Fibroblast of lung (primary cell): ENCODE data around the gene GPC3. TPM values are rescaled to one million over a fixed set of nuclear protein-coding genes. Genes with fewer than 3 reads are reported as not detected.

Experiments used
- DNase-seq, 2 donors: peaks; one replicate each; pipeline versions ENCODE4 v3.0.0 to v3.0.0-alpha.2; 2010; ENCODE audit warnings: low read depth in 2 of 2
- H2AFZ ChIP-seq: 2 replicates; pipeline ENCODE4 v1.5.1; 2012; ENCODE audit warnings: low read length, control low read depth, inconsistent platforms
- H3K27ac ChIP-seq: 2 replicates; pipeline ENCODE4 v1.5.1; 2011; ENCODE audit warnings: low read length, control low read depth; ENCODE audit not compliant: insufficient read depth
- H3K27me3 ChIP-seq: 2 replicates; pipeline ENCODE4 v1.5.1; 2011; ENCODE audit warnings: mild to moderate bottlenecking, low read length; ENCODE audit not compliant: control insufficient read depth, insufficient read depth
- H3K36me3 ChIP-seq: 2 replicates; pipeline ENCODE4 v1.5.1; 2011; ENCODE audit warnings: low read length; ENCODE audit not compliant: control insufficient read depth, insufficient read depth
- H3K4me1 ChIP-seq: 2 replicates; pipeline ENCODE4 v1.5.1; 2011; ENCODE audit warnings: low read length; ENCODE audit not compliant: control insufficient read depth, insufficient read depth; ENCODE audit errors: extremely low read depth
- H3K4me2 ChIP-seq: 2 replicates; pipeline ENCODE4 v1.5.1; 2011; ENCODE audit warnings: low read length, control low read depth; ENCODE audit not compliant: insufficient read depth; ENCODE audit errors: extremely low read depth
- H3K4me3 ChIP-seq, 4 experiments: fragments of 200-600 bp in 1 of 4; sonication (generic) in 1 of 4; replicated peaks in 1 of 4; 2 replicates each; pipeline ENCODE4 v1.5.1; 2011 to 2016; ENCODE audit warnings: low read length in 4 of 4, low read depth in 3 of 4, mild to moderate bottlenecking in 3 of 4, control low read depth in 2 of 4, inconsistent platforms in 1 of 4, mixed read lengths in 1 of 4; ENCODE audit not compliant: insufficient read depth in 1 of 4; ENCODE audit errors: control extremely low read depth in 1 of 4
- H3K79me2 ChIP-seq: 2 replicates; pipeline ENCODE4 v1.5.1; 2012; ENCODE audit warnings: mild to moderate bottlenecking, low read length, inconsistent platforms; ENCODE audit not compliant: control insufficient read depth, insufficient read depth
- H3K9ac ChIP-seq: 2 replicates; pipeline ENCODE4 v1.5.1; 2011; ENCODE audit warnings: mild to moderate bottlenecking, low read length, control low read depth; ENCODE audit not compliant: insufficient read depth
- H3K9me3 ChIP-seq: 2 replicates; pipeline ENCODE4 v1.5.1; 2012; ENCODE audit warnings: low read depth, low read length; ENCODE audit not compliant: control insufficient read depth, insufficient read depth
- H4K20me1 ChIP-seq: 2 replicates; pipeline ENCODE4 v1.5.1; 2011; ENCODE audit warnings: low read length; ENCODE audit not compliant: control insufficient read depth, insufficient read depth; ENCODE audit errors: extremely low read depth
- EZH2 ChIP-seq: IDR thresholded peaks from 2 replicates; pipeline ENCODE4 v1.5.1; 2012; ENCODE audit warnings: low read length, control low read depth, mild to moderate bottlenecking; ENCODE audit errors: missing control alignments
- polyA minus RNA-seq: library from RNA; depleted of rRNA, polyadenylated mRNA; stranded (reverse); fragments of >200 nt; gene quantifications from 2 replicates; pipeline ENCODE4 v1.2.3, GENCODE V29; 2011; ENCODE audit warnings: low replicate concordance
- polyA plus RNA-seq, 2 donors: library from polyadenylated mRNA; depleted of rRNA in 1 of 2; stranded (reverse) in 1 of 2; unstranded in 1 of 2; fragments of >200 nt; gene quantifications; 2 replicates each; pipeline ENCODE4 v1.2.1, GENCODE V29; 2011 to 2012; ENCODE audit warnings: missing spikeins in 1 of 2
- total RNA-seq: library from RNA; depleted of rRNA; stranded (reverse); fragments of >200 nt; gene quantifications from 2 replicates; pipeline ENCODE4 v1.2.1, GENCODE V29; 2014
- TF ChIP-seq, protein P1 (sequence below), 2 donors: IDR thresholded peaks in 1 of 2; conservative IDR thresholded peaks in 1 of 2; 1 replicate in 1 of 2; 2 replicates in 1 of 2; pipeline ENCODE4 v1.5.1; 2011 to 2012; ENCODE audit warnings: low read length in 2 of 2, control low read depth in 1 of 2, inconsistent platforms in 1 of 2, low read depth in 1 of 2, mild to moderate bottlenecking in 1 of 2

GPC3 gene
- total RNA-seq (7.1 and 45.5 TPM in 2 replicates), polyA plus RNA-seq (2.0 and 6.4 TPM in 2 replicates), polyA minus RNA-seq (0.27 TPM in 1 of 2 replicates, not detected in the other)
- polyA plus RNA-seq (2012), result 0.97 and 4.1 TPM in 2 replicates

DNA sequence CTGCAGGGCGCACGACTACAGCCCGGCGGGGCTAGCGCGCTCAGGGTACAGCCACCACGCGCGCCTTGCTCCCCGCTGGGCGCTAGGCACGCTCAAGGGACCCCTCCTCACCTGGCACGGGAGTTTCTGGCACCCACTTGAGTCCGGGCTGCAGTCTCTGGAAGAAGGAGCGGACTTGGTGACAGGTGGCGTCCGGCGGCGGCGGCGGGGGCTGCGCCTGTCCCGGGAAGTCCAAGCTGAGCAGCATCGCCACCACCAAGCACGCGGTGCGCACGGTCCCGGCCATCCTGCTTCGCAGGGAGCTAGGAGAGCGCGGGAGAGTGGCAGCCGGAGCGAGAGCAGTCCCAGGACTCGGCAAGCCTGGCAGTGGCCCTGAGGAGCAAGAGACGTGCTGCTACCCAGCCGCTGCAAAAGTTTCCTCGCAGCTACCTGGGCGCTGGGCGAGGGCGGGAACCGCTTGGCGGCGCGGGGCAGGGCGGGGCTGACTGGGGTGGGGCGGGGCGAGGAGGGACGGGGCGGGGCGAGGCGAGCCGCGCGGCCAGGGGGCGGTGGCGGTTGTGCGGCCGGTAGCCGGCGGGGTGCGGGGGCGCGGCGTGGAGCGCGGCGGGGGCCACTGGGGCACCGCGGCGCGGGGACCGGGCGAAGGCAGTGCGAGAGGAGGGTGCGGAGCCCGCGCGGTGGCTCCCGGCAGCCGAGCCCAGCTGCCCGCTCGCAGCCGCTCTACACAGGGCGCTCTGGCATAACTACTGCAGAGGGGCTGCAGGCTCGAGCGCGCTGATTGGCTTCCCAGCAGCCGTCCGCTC lies at the start of gene GPC3:
GPC3 (minus strand) TSS at position 431 of the 803 bp plus-strand sequence.
- H2AFZ ChIP-seq, result no peak within 1 kb of the TSS
- peak within 1 kb of the TSS in 2 of 4 experiments; percentile 26 to 38 for H3K4me3 ChIP-seq
- H3K4me1 ChIP-seq, result no peaks in the 10 kb centered on the region
- DNase-seq, result peak; percentile 2 to 33
- H3K9ac ChIP-seq, result no peak within 1 kb of the TSS
- H3K79me2 ChIP-seq, result no peaks in the 10 kb centered on the region
- peak within 1 kb of the TSS; percentile 5 for H3K4me2 ChIP-seq
- H4K20me1 ChIP-seq, result no peaks in the 10 kb centered on the region
- H3K9me3 ChIP-seq, result no peaks in the 10 kb centered on the region
- TF ChIP-seq EZH2, result no peak
- H3K36me3 ChIP-seq, result no peaks in the 10 kb centered on the region
- H3K27me3 ChIP-seq, result peaks cover 4% of the 10 kb centered on the region
- no peak within 1 kb of the TSS for H3K27ac ChIP-seq

DNA sequence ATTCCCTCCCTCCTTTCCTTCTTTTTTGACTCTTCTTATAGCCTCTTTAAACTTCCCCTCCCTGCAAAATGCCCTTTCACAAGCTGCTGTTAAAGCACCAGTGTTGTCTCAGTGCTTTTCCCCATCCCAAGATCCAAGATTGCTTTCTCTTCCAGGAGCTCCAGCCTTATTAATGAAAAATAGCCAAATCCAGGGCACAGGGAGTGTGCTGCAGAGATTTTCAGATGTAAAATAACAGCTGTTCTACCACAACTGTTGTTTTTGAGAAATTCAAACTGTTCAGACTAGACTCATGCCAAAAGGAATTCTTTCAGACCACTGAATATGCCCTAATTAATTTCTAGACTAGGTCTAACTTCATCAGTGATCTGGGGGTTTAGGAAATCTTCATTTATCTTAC lies 47.0 kb upstream of the GPC3 start:
- H3K79me2 ChIP-seq, result no peaks in the 10 kb centered on the region
- H3K4me2 ChIP-seq, result no peak overlapping the region
- H3K4me3 ChIP-seq, result no peak overlapping the region
- no peaks in the 10 kb centered on the region for H3K4me1 ChIP-seq
- no peak for TF ChIP-seq EZH2
- TF ChIP-seq, protein P1, sequence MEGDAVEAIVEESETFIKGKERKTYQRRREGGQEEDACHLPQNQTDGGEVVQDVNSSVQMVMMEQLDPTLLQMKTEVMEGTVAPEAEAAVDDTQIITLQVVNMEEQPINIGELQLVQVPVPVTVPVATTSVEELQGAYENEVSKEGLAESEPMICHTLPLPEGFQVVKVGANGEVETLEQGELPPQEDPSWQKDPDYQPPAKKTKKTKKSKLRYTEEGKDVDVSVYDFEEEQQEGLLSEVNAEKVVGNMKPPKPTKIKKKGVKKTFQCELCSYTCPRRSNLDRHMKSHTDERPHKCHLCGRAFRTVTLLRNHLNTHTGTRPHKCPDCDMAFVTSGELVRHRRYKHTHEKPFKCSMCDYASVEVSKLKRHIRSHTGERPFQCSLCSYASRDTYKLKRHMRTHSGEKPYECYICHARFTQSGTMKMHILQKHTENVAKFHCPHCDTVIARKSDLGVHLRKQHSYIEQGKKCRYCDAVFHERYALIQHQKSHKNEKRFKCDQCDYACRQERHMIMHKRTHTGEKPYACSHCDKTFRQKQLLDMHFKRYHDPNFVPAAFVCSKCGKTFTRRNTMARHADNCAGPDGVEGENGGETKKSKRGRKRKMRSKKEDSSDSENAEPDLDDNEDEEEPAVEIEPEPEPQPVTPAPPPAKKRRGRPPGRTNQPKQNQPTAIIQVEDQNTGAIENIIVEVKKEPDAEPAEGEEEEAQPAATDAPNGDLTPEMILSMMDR (conservative IDR thresholded peaks at IDR 0.05 in 1 of 2, IDR thresholded peaks at IDR 0.05 in 1 of 2; ENCODE audit: low read depth in 1 of 2, low read length in 2 of 2), result no peak
- H3K27me3 ChIP-seq, result no peaks in the 10 kb centered on the region
- DNase-seq, result no peak
- H3K9me3 ChIP-seq, result no peaks in the 10 kb centered on the region
- H4K20me1 ChIP-seq, result no peaks in the 10 kb centered on the region
- no peaks in the 10 kb centered on the region for H3K36me3 ChIP-seq
- no peak overlapping the region for H3K27ac ChIP-seq
- H3K9ac ChIP-seq, result no peak overlapping the region
- no peak overlapping the region for H2AFZ ChIP-seq

DNA sequence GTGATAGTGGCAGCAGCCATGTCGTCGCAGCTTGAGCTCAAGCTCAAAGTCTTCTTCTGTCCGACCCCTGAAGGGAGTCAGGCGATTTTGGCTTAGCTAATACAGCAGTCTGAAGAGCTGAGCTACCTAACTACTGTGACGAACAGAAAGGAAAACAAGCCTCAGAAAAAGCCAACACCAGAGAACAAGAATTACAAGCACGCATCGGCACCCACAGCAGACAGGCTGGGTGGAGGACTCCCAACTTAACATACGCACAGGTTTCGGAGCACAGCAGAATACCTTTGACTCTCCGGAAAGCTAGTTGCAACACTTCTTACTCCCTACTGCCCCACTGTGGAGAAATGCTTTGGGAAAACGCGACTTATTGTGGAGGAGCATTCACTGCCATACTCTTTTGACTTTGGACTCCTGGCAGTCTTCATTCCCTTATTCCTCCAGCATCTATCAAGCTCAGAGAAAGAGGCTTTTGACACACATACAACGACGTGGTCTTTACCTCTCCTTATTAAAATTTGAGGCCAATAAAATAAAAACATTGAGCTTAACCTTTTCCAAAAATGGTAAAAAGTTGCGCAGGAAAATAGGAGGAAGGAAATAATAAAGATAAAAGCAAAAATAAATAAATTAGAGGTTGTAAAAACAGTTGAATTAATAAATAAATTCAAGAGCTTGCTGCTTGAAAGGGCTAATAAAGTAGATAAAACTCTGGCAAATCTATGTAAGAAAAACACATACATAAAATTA lies 41.3 kb upstream of the GPC3 start:
- Histone ChIP-seq H3K4me2 (no peak overlapping the region), H3K9ac (no peak overlapping the region), H3K4me1 (no peaks in the 10 kb centered on the region), H3K79me2 (no peaks in the 10 kb centered on the region), H3K27me3 (no peaks in the 10 kb centered on the region), H3K27ac (no peak overlapping the region), H2AFZ (no peak overlapping the region), H3K9me3 (no peaks in the 10 kb centered on the region), H4K20me1 (no peaks in the 10 kb centered on the region), H3K36me3 (no peaks in the 10 kb centered on the region), H3K4me3 (peak overlapping the region in 2 of 4 experiments; percentile 28 to 42)
- DNase-seq, result peak; percentile 5 to 53
- no peak for TF ChIP-seq EZH2
- TF ChIP-seq, protein P1 (conservative IDR thresholded peaks at IDR 0.05 in 1 of 2, IDR thresholded peaks at IDR 0.05 in 1 of 2; ENCODE audit: low read depth in 1 of 2, low read length in 2 of 2), result peak; percentile 62 to 65
